ENCODE results near the gene TMPRSS13. TPM values are rescaled to one million over a fixed set of nuclear protein-coding genes. Genes with fewer than 3 reads are reported as not detected.

The TMPRSS13 gene
- total RNA-seq, 1 experiment from 2014 or later = 0.50 TPM

GRCh38 chr11:117905524-117905923, 23.7 kb downstream of the TMPRSS13 start:
- Histone ChIP-seq H3K4me1 (ENCODE audit: insufficient read depth, low read length) (no peaks in the 10 kb centered on the region), H3K18ac (ENCODE audit: insufficient read length, low read depth, low read length) (no peak overlapping the region), H3K56ac (ENCODE audit: insufficient read length, low read depth, low read length) (no peak overlapping the region), H3K23ac (ENCODE audit: insufficient read length, low read depth, low read length) (no peak overlapping the region), H2BK12ac (ENCODE audit: insufficient read length, low read depth, low read length) (no peak overlapping the region), H2BK20ac (ENCODE audit: low read depth, low read length, poor library complexity, severe bottlenecking) (no peak overlapping the region), H3T11ph (ENCODE audit: low read length) (no peak overlapping the region), H3K14ac (ENCODE audit: insufficient read depth, low read length) (no peak overlapping the region), H4K91ac (ENCODE audit: insufficient read length, low read depth, low read length) (no peak overlapping the region), H4K5ac (ENCODE audit: insufficient read length, low read depth, low read length) (no peak overlapping the region), H2AK5ac (ENCODE audit: insufficient read length, low read length) (no peak overlapping the region), H3K9me3 (ENCODE audit: control insufficient read depth, low read depth, low read length) (no peaks in the 10 kb centered on the region), H3K79me2 (ENCODE audit: insufficient read depth, low read length) (no peaks in the 10 kb centered on the region), H2BK5ac (ENCODE audit: insufficient read length, low read length) (no peak overlapping the region), H4K8ac (replicated peaks; ENCODE audit: insufficient read length, low read depth, low read length) (no peak overlapping the region), H4K20me1 (ENCODE audit: control insufficient read depth, insufficient read depth, insufficient read length) (no peaks in the 10 kb centered on the region), H3K9ac (ENCODE audit: extremely low read depth, insufficient read length, low read length) (no peak overlapping the region), H2BK15ac (ENCODE audit: low read depth, low read length) (no peak overlapping the region), H2BK120ac (ENCODE audit: low read depth, low read length, poor library complexity, severe bottlenecking) (no peak overlapping the region), H3K27me3 (ENCODE audit: insufficient read depth, low read length) (no peaks in the 10 kb centered on the region), H3K4ac (ENCODE audit: low read depth, low read length) (no peak overlapping the region), H2AFZ (ENCODE audit: low read length) (no peak overlapping the region), H3K27ac (ENCODE audit: insufficient read length, low read depth, low read length) (no peak overlapping the region), H3K23me2 (ENCODE audit: insufficient read length, low read depth, low read length, poor library complexity, severe bottlenecking) (no peaks in the 10 kb centered on the region), H3K79me1 (ENCODE audit: insufficient read depth, low read depth, low read length, poor library complexity, severe bottlenecking) (no peaks in the 10 kb centered on the region), H3K4me2 (ENCODE audit: insufficient read depth, insufficient read length, low read length) (no peak overlapping the region)
- DNase-seq = no peak
- Mint-ChIP-seq H3K9me3 (no peaks in the 10 kb centered on the region), H3K27me3 (ENCODE audit: low read depth) (peaks cover 2% of the 10 kb centered on the region; the same call in 1 of the 2 replicates), H3K36me3 (ENCODE audit: insufficient read depth in 1 of 3, low read depth in 3 of 3) (no peaks in the 10 kb centered on the region; a peak in 1 of 7 replicates), H3K4me3 (no peak overlapping the region), H3K27ac (no peak overlapping the region; a peak in 1 of 7 replicates), H3K4me1 (peaks cover 9 to 14% of the 10 kb centered on the region in 2 experiments)
- no CpG with 5 or more reads among the region's 4 CpGs for WGBS (ENCODE audit: extremely low coverage, insufficient read length, low lambda C conversion rate)
- no peak for TF ChIP-seq CTCF (conservative IDR thresholded peaks at IDR 0.05)
